Suprapubic skin (tissue), 4 donors: Measurements from ENCODE around the gene SMYD3.

ENCODE experiments used
- CTCF ChIP-seq, 2 donors: fragments of 200-600 bp in 1 of 2; fragments of 450-650 bp in 1 of 2; sonication (generic) in 1 of 2; IDR thresholded peaks; one replicate each; pipeline ENCODE4 v1.5.1; 2016 to 2019; ENCODE audit warnings: antibody characterized with exemption in 2 of 2, mild to moderate bottlenecking in 1 of 2, moderate library complexity in 1 of 2
- EP300 ChIP-seq: sonication (generic); formaldehyde crosslinking; IDR thresholded peaks from one replicate; pipeline ENCODE4 v1.6.1; 2017; ENCODE audit warnings: antibody characterized with exemption
- POLR2A ChIP-seq, 2 donors: fragments of 450-650 bp; IDR thresholded peaks; one replicate each; pipeline ENCODE4 v1.6.1; 2017; ENCODE audit warnings: antibody characterized with exemption in 2 of 2, mild to moderate bottlenecking in 2 of 2, moderate library complexity in 2 of 2
- POLR2AphosphoS5 ChIP-seq, 3 donors: sonication (generic); formaldehyde crosslinking; IDR thresholded peaks; one replicate each; pipeline ENCODE4 v1.6.1; 2017; ENCODE audit warnings: antibody characterized with exemption in 3 of 3

- TF ChIP-seq EP300 (no peak), POLR2AphosphoS5 (IDR thresholded peaks at IDR 0.05) (no peak), CTCF (IDR thresholded peaks at IDR 0.05) (no peak), POLR2A (IDR thresholded peaks at IDR 0.05) (no peak)
Measured at GRCh38 chr1:246291127-246291526, 216.0 kb downstream of the SMYD3 start.
